Activated CD8-positive, alpha-beta memory T cell treated with anti-CD3 and anti-CD28 coated beads, Interleukin-2, amount 50 U/mL, for 24 hours (primary cell): ENCODE data around the gene SH3GL2.

Experiments
- DNase-seq: peaks from one replicate; pipeline ENCODE4 v3.0.0-alpha.2; 2020; ENCODE audit errors: extremely low read depth

SH3GL2 gene

DNA sequence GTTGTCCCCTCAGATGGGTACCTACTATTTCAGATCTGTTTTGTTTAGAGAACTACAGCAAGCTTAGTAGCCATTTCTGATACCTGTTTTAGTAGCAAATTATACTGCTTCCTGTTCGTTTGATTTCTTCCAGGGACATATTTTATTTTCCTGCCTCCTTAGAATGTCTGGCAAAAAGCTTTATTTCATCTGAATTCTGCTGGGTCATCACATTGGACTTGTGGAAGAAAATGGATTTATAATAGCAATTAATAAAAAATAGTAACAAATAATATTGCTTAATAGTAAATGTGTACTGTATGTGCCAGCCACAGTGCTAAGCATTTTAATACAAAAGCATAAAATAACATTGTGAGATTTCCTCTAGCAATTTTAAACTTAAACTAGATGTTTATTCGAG lies 79.4 kb downstream of the SH3GL2 start:
- no peak for DNase-seq

DNA sequence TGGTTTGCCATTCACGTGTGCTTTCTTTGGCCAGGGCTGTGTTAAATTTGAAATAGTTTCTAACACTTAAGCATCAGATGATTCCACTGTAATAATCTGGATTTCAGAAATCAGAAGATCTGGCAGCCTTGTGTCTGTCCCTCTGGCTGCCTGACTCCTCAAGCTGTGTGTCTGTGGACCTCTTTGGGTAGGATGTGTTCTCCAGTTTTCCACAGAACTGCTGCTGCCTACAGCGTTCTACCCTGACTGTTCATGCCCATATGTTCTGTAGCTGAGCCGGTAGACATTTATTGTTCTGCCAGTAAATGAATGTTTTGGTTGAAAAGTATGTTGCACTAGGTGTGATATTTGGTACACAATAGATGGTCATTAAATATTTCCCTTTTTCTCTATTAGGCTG lies 81.3 kb downstream of the SH3GL2 start:
- DNase-seq: no peak

DNA sequence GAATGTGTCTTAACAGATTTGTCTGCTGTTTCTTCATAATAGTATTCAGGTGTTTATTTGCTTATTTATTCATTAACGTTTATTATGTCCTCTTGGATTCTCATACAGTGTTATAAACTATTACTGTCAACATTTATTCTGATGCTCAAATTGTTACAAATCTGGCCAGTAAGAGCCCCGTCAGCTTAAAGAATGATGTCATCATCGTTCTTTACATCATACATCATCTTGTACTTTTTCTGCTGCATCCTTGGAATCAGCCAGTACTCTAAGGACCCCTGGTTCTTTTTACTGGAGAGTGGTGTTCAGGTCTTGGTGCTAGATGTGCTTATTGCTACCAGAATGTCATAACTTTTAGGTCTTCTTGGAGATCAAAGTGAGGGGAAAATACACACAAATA lies 86.6 kb downstream of the SH3GL2 start:
- DNase-seq: no peak

DNA sequence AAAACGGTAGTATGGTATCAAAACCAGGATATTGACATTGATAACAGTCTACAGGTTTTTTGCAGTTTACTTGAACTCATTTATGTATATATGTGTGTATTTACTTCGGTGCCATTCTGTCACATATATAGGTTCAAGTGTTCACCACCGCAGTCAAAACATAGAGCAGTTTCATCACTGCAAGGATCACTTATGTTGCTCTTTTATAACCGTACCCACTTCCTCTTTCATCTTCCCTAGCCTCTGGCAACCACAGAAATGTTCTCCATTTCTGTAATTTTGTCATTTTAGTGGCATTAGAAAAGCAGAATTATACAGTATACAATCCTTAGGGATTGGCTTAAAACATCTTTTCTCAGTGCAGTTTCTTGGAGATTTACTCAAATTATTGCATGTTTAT lies 90.3 kb downstream of the SH3GL2 start:
- no peak for DNase-seq

DNA sequence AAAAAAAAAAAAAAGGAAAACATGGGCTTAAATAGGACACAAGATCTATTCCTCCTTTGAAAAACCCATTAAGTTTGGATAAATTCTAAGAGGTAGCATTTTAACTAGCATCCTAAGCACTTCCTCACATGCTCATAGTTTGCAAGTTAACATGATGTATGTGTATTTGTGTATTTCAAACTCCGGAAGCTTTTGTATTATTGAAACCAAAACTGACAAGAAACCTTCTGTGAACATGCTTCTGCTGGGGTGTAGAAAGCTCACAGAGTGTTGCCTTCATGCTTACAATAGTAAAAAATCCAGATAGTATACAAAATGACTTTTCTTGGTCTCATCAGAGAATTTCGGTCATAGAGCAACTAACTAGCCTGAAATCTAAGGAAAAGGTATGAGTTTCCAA lies 103.8 kb downstream of the SH3GL2 start:
- DNase-seq: no peak

DNA sequence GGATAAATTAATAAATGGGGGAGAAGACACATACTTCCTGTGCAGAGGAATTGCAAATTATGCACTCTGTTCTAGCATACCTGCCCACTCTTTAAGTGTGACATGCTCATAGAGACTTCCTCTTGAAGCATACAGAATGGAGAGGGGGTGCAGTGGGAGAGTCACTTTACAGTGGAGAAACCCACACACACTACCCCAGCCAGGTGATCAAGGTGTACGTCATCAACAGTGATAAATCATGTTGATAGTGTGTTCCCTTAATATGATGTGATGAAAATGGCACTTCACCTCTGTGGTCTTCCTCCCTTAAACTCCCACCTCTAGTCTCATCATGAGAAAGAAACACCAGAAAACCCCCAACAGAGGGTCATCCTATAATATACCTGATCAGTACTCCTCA lies 110.0 kb downstream of the SH3GL2 start:
- DNase-seq: no peak

DNA sequence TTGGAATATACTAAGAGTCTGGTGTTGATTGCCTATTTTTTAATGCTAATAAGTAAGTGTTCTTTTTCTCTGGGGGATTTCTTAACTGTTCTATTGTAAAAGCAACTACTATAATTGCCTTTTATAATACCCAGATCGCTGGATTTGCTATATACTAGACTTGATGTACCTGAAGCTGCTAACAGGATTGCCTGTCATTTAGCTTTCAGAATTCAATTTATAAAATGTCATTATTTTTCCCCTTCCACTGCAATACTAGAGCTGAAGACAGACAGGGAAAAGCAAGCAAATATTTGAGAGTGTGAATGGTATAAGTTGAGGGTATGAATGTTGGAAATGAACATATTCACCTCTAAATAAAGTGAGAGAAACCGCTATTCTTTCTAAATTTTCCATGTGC lies 115.5 kb downstream of the SH3GL2 start:
- DNase-seq: no peak

DNA sequence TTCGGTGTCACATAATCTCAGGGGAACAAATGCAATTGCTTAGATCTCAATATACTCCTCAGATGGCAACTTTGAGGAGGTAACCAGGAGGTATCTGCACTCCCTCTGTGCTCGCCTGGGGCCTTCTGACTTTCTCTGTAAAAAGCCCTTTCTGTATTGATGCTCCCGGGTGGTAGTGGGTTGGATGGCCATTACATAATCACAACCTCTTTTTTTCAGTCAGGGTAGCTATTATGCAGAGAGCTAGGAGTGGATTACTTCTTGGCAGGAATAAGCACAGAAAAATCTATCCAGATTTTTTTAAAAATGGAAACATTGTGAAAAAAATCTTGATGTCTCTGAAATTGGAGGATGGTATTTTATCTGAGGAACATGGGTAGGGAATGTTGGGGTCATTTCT lies 116.6 kb downstream of the SH3GL2 start:
- DNase-seq: no peak

DNA sequence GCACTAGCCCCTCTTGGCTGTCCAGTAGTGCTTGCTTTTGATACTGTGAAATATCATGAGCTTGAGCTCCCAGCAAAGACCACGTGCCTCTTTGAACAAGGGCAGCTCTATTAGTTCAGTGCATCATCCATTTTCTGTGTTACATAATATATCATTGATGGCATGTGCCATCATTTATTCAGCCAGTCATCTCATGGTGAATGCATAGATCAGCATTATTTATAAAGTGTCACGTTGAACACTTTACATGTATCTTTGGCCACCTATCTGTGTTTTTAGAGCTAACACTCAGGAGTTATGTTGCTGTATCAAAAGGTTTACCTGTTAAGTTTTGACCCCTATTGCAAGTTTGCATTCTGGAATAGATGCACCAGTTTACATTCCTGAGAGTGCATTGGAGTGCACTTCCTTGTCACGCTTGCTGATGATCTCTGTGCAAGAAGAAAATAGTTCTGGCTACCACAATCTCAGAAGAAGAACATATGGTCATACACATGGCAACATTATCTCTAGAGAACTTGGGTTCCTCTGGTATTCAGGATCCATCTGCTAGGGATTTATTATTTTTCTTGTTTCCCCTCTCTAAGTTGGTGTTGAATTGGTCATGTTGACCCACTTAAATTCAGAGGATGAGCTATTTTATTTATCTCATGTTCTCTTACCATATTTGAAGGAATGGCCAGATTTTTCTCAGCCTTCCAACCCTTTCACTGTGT lies 120.9 kb downstream of the SH3GL2 start:
- no peak for DNase-seq

DNA sequence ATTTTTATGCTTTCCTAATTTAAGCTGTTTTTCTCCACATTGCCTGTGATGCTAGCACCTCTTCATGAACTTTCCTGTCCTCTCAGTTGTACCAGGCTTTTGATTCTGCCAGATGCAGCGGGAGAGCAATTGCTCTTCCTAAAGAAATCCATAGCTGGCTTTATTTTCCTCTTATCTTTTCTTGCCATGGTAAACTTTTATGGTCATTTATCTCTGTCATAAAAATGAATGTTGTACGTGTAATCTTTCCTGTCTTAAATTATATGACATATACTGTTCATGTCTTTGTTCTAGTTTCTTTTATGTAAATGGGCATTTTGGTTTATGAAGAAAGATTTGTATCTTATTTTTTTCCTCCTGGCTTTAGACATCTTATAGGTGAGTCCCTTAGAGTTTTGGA lies 127.5 kb downstream of the SH3GL2 start:
- DNase-seq: no peak

DNA sequence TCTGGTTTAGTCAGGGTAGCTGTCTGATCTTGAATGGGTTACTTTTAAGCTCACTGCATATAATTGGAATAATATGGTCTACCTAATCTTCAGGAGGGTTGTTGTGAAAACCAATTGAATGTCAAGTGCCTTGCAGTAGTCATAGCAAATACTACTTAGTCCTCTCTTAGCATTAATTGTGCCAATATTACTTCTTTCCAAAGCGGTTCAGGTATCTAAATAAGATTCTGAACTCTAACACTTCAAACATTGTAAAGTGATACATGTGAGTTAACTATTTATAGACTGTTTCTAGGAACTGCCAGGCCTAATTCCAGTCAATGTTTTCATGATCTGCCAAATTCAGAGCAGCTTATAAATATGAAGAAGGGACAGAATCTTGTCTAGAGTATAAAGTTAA lies 140.2 kb downstream of the SH3GL2 start:
- no peak for DNase-seq

DNA sequence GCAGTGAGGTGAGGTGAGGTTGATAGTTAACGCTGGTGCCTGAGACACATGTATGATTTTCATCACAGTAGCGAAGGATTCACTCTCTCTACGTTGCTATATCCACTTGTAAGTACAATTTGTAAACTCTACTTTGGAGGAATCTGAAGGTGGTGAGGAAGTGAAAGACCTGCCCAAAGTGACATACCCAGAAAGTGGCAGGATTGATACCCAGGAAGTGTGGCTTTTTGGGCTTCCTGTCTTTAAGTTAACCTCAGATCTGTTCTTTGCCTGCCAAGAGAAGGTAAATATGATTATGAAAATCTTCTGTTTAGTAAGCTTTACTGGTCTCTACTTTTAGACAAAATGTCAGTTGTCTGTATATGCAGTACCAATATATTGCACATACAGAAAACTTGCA lies 143.1 kb downstream of the SH3GL2 start:
- DNase-seq: no peak

DNA sequence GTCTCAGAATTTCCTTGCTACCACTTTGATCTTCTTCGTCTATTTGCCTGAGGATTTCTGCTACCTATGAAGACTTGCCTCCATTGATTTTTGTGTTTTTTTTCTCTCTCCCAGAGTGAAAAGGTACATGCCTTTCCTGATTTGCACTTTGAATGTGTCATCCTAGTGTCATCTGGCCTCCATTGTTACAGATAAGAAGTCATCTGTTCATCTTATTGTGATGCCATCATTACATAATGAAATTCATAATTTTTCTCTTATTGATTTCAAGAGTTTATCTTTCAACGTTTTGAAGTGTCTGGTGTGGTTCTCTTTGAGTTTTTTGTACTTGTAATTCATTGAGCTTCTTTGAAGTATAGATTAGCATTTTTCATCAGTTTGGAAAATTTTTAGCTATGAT lies 144.8 kb downstream of the SH3GL2 start:
- no peak for DNase-seq

DNA sequence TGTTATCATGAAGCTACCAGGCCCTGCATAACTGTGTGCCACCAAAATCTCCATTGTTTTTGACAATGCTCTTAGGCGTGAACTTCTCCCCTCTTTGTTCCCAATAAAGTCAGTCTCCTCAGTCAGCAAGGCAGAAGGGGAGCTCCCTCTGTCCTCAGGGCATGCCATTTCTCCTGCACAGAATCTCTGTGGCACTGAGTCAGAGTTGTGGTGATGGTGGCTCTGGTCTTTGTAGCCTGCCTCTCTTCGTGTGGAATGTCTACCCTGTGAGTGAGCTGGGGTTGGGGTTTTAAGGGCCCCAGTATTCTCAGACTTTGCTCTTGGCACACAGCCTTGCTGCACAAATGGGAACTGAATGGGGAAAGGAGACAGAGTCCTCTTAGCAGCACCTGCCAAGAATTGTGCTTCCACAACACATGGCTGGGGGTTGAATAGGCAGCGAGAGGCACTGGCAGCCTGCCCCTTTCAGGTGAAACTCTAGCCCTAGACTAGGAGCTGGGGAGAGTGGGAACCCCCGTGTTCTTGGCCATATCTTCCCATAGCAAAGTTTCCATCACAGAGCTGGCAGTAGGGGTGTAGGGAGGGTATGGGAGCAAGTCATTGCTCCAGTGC lies 146.6 kb downstream of the SH3GL2 start:
- no peak for DNase-seq

DNA sequence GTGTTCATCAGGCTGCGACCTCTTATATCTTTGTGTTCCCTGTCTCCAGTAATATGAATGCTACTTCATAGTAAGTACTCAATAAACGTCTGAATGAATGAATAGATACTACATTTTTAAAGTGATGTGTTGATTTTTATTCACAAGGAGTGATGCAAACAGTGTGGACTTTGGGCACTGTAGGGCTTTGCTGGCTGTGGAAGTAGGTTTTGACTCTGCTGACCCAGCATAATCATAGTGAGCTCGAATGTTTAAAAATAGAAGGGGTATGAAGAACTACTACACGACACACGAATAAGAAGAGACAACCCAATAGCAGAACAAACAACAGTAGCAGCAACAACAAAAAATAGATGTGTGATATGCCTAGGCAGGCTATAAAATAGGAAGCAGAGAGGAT lies 147.4 kb downstream of the SH3GL2 start:
- no peak for DNase-seq

DNA sequence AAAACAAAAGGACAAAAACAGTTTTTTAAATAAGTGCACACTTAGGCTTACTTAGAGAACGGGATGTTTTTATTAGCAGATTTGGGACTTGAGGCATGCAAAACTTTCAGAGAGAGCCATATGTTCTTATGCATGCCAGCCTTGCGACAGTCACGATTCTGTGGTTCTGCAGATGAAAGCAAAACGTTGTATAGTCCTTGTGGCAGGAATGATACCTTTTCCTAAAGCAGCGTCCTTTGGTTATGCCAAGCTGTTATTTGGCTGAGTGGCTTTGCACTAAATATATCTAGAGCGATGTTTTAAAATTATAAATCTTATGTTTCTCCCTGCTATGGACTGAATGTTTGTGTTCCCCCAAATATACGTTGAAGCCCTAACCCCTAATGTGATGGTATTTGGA lies 152.0 kb downstream of the SH3GL2 start:
- DNase-seq: no peak

DNA sequence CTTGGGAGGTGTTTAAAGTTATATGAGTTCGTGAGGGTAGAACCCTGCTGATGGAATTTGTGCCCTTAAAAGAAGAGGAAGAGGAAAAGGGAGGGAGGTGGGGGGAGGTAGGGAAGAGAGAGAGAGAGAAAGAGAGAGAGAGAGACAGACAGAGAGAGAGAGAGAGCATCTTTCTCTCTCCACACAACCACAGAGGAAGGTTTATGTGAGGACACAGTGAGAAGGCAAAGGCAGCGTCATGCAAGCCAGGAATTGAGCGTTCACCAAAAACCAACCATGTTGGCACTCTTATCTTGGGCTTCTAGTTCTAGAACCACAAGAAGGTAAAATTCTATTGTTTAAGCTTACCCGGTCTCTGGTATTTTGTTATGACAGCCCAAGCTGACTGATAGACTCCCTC lies 152.4 kb downstream of the SH3GL2 start:
- DNase-seq: no peak

DNA sequence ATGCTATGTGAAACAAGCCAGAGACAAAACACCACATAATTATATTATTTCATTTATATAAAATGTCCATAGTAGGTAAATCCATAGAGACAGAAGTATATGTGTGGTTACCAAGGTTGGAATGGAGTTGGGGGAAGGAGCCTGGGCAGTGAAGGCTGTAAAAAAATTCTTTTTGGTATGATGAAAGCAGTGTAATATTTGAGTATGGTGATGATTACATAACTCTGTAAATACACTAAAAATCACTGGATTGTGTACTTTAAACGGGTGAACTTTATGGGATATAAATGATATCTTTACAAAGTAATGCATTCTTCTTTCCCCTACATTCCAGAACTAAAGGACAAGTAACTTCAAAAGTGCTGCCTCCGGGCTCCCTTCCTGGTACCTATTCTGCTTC lies 155.8 kb downstream of the SH3GL2 start:
- DNase-seq: no peak

DNA sequence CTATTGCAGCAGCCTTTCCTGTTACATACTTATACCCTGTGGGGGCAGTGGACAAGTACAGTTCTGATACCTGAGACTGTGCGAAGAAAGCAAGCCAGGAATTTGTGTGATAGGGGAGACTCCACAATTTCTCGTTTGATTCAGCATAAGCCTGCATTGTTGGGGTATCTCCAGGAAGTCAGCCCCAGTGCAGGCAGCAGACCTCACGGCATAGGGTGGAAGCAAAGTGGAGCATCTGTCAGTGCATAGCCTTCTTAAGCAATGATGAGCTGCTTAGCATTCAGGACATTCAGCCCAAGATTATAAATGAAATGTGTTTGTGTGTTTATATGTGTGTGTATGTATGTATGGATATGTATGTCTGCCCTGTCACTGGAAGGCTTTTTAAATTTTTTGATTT lies 157.0 kb downstream of the SH3GL2 start:
- no peak for DNase-seq

DNA sequence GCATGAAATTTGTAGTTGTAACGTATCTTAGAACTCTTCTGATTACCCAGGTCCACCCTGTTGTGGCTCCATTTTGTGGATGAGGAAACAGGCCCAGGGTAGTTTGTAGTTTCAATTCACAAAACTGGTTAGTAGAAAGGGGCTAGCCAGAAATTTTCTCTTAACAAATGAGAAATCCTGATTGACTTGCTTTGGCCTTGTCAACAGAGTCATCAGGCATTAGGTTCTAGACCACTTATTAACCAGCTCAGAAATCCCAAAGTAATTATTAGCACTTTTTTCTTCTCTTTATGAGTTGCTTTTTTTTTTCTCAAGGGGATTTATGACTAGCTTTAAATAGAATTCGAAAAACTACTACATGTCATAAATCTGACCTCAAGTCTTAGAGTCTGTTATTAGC lies 160.2 kb downstream of the SH3GL2 start:
- DNase-seq: no peak

DNA sequence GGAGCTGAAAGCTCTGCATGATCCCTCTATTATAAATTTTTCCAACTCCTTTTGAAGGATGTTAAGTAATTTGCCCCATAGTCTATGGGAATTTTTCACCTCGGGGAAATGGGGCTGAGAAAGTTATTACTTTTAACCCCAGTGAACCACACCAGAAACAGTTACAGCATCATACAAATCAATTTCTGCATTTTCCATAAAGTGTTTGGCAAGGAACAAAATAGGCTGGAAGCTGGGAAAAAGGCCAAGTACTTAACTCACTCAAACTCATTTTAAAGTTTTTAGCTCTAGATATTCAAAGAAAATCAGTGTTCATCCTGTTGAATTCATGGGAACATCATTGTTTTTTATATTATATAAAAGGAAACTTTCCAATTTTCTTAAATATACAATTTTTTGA lies 160.9 kb downstream of the SH3GL2 start:
- DNase-seq: no peak

DNA sequence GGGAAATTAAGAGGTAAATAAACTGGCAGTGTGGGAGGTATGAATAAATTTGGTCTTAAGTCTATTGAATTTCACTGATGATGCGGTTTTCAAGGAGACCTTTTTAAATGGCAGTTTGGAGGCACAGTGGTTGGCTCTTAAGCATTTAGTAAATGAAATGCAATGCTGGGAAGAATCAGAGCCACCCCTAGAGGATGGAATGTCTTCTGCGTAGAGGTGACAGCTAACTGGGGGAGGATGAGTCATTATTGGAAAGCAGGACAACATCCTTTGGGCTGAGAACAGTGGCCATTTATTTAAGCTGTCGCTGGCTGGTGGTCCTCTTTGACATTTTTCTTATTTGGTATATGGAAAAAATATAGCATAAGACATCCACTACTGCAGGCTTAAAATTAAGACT lies 163.2 kb downstream of the SH3GL2 start:
- no peak for DNase-seq

DNA sequence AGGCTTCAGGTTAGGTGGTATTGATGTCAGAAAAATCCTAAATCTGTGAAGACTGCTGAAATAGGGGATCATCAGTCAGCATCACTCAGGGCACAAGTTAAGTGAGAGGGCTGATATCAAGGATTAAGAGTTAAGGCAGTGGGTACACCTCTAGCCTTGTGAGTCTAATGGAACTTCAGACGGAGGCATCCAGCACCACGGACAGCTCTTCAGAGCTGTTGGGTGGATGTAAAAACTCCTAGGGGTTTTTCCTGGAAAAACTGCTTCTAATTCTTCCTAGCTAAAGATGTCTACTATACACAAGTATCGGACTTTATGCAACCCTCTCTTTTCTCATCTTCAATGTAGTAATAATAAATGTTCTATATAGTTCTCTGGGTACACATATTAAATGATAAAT lies 165.9 kb downstream of the SH3GL2 start:
- no peak for DNase-seq

DNA sequence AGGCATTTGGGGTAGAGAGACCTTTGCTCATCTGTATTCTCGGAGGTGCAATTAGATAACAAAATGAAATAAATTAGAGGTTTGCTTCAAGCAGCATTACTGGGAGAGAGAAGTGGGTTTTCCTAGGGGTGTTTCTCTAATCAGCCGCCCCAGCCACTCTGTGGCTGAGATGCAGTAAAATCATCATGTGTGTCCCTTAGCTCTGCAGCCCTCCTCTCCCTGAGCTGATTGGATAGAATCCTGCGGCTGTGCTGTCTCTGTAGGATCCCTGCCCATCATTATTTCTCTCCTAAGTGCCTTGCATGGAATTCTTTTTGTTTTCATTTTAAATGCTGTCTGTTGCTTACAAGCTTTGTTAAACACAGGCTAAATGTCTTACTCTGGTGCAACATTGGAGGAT lies 171.4 kb downstream of the SH3GL2 start:
- no peak for DNase-seq
